Activated CD4-positive, alpha-beta T cell treated with anti-CD3 and anti-CD28 coated beads, Interleukin-2, amount 50 U/mL, for 1 hour (primary cell): Measurements from ENCODE around the gene PDE7B.

Experiments used
- DNase-seq: peaks from one replicate; pipeline ENCODE4 v3.0.0-alpha.2; 2020

PDE7B gene

DNA sequence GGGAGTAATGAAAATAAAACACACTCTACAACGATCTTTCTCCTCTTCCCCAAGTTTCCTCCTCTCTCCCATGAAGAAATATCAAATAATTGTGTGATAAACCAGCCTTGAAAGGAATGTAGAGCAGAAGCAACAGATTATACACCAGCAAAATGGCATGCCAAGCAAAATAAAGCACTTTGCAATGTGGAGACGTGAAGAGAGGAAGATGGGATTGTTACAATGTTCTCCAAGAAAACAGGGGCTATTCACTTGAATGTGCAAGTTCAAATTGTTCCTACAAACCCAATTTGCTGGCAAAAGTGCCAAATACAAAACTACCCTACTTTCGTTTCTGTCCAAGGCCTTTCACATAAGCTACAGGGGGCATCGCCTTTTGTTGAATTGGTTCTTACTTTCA, 185.1 kb downstream of the PDE7B start:
- DNase-seq = no peak

DNA sequence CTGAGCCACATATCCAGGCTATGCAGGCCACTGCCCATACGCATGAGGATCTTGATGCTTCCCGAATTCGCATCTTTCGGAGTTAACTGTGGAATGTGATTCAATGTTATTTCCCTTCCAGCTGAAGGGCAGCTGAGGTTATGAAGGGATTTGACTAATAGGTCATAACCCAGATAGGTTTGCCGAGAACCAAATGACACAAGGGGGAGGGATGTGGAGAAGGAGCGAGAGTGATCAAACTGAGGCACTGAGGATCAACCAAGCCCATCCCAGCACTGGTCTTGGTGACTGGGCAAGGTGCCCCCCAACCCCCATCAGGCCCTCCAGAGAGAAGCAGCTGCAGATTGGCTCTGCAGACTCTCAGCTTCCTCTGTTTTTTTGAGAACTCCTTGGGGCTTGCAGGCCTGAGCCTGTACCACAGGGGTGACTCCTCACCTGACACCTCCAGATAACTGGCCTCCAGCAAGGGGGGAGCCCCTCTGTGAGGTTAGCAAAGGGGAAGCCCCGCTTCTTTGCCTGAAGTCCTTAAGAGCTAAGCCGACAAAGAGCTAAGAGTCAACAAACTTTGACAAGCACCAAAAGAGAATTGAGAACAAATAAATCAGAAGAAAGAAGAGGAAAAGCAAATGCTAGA, 185.9 kb downstream of the PDE7B start:
- DNase-seq = no peak

DNA sequence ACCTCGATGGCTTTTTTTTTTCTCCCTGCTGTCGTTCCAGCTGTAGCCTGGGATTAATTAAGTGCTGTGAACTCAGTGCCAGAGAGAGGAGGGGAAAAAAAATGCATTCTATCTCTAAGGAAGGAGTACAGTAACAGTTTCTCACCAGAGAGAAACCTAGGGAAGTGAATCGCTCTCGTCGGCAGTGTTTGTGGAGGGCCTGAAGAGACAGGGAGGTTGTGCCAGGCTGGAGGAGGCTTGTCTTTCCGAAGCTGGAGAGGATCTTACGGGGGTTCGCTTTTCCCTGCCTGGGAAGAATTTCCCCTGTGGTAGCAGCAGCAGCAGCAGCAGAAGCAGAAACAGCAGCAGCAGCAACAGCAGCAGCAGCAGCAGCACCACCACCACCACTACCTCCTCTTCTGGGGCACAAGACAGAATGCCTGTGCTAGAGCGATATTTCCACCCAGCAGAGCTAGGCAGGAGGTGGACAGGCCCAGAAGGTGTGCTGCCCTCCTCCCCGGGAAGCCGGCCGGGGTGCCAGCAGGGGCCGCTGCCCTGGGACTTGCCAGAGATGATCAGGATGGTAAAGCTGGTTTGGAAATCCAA, 186.5 kb downstream of the PDE7B start:
- DNase-seq = no peak

DNA sequence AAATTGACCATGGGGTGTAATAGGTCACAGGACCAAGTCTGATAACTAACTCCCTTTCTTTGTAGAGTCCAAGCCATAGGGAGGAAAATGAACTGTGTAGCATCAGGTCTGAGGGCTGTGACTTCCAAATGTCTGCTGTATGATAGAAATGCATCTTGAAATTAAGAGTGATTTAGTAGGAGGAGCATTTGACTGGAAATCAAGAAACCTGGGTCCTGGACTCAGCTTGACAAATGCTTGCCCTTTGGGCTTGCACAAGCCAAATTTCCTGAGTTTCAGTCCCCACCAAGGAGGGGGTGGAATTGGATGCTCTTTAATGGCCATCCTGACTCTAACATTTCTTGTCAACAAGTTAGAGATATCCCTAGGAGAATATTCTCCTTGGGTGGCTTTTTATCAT, 187.0 kb downstream of the PDE7B start:
- no peak for DNase-seq

DNA sequence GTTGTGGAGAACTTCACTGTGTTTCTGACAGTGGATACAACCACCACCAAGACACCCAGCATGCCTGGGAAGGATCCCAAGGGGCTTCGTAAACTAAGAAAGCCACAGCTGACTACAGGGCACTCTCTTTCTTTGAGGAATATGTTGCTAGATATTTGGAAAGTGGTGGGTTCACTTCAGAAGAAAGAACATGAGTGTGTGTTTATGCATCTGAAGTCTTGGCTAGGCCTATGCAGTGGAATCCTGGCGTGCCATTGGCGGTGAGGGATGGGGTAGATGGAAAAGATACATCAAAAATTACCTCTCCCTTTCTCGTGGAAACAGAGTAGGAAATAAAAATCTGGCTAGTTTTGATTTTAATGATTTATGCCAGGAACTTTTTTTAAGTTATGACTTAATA, 187.7 kb downstream of the PDE7B start:
- no peak for DNase-seq

DNA sequence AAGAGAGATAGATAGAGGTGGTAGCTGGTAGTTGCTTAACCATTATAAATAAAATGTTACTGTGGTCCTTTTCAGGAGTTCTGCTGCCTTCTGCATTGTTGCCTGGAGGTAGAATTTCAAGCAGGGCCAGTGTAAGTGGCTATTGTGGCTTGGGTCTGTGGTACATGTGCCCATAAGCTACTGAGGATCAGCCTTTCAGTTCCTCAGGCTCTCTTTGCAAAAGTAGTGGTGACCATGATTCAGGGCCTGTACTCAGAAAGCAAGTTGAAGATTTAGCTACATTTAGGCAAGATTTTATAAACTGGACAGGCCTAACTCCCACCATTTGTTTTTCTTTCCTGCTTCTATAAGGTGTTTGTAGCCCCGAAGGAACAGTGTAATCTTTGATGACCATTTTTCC, 199.0 kb downstream of the PDE7B start:
- no peak for DNase-seq

DNA sequence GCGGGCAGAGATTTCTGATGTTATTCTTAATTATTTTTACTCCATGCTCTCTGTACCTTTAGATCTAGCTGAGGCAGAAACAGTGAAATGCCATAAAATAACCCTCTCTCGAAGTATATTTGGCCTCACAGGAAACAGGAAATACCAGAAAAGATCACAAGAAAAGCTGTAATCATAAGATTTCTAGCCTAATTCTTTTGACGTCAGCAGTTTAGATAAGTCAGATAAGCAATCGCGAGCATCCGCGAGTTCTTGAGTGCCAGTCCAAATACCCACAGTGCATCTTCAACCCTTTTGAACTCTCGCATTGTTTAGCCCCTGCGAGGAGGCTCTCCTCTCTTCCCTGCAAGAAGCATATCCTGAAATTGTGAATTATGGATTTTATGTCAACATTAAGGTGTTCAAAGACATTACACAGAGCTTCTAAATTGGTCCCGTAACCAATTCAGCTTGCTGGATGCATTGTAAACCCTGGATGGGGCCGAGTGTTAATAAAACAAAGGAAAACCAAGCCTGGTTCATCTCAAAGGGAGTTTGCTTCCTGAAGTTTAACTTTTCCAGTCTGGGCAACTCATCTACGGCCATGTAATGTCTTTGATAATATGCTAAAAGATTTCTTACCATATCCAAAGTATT, 199.8 kb downstream of the PDE7B start:
- DNase-seq = peak; percentile 2

DNA sequence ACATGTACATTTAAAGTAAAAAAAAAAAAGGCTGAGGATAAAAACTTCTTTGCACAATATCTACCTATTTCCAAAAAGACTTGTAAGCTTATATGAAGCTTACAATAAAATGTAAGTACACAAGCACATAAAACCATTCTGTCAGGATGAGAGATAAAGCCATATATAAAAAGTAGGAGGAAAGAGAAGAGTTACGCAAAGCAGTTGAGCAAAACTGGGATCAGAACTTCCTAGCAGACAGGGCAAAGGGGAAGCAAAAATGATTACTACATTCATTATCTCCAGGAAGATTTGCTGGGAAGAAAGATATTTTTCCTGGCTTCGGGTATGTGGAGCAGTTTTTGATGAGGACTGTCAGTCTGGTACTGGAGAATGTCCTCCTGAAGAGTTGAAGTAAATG, 200.5 kb downstream of the PDE7B start:
- no peak for DNase-seq

DNA sequence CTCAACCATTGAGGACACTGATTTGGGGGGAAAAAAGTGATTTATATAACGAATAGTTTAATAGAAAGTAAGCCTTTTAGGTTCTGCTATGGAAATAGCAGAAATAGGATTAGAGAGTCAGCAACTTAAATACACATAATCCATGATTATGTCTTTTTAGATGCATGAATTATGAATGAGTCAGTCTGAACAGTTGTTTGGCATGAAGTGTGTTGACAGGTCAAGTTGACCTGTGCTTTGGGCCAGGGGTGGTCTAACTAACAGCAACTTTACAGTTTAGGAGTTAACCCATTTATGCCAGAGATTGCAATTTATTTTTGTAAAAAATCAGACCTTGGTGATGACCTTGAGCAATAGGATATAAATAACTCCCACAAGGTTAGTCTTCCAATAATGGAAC, 207.4 kb downstream of the PDE7B start:
- no peak for DNase-seq

DNA sequence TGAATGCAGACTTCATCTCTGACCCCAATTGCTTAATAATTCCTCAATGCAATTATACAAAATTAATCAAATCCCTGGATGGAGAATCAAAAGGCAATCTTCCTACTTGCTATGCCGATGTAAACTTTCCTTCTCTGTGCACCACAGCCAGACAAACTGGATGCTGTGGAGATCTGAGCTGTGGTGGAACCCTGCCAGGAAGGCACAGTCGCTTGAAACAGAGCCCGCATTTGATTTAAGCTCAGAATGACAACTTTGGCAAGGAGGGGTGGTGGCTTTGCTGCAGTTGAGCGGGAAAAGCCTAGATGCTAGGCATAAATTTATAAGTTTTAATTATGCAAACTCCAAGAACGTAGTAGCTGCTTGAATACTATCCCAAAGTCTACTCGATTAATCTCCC, 207.8 kb downstream of the PDE7B start:
- no peak for DNase-seq

DNA sequence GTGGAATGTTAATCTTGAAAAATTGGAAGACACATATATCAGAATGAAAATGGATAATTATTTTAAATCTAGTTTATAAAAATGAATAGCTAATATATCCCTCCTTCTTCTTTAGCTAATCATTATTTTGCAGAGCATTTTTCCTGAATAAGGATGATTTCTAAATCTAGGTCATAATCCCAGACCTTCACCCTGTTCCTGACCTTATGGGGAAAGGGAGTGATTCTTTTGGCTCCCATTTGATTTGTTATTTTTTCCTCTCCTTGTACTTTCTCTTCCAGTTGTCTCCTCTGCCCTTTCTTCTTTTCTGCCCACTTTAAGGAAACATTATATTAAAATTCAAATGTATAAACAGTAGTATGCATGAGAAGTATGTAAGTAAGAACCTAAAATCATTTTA, 208.6 kb downstream of the PDE7B start:
- no peak for DNase-seq

DNA sequence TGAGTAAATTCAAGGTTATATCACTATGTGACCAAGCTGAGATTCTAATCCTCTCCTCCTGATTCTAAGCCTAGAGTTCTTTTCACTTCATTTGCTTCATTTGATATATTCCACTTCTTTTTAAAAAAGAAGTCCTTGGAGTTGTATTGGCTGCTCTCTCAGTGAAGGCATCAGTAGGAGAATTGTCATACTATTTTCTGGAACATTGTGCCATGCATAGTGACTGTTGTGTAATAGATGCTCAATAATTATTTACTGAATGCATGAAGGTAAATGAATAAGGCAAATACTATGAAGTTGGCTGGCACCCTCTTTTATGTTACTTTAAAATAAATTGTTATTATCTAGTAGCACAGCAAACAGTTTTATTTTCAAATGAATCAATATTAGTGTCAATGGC, 209.3 kb downstream of the PDE7B start:
- no peak for DNase-seq

DNA sequence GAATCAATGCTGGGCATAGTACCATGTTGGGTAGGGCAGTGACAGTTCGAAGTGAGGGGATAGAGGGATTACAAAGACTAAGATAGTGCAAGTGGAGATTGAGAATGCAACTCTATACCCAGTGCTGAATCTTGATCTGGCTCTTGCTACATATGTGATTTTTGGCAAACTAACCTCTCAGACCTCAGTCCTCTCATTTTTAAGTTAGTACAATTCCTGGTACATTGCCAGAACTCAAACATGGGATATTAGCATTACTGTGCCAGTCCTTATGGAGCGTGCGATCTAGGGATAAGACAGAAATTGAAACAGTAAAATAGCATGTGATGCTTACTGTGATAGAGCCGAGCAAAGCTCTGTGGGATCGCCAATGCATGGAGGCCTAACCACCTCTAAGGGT, 210.2 kb downstream of the PDE7B start:
- DNase-seq = no peak

DNA sequence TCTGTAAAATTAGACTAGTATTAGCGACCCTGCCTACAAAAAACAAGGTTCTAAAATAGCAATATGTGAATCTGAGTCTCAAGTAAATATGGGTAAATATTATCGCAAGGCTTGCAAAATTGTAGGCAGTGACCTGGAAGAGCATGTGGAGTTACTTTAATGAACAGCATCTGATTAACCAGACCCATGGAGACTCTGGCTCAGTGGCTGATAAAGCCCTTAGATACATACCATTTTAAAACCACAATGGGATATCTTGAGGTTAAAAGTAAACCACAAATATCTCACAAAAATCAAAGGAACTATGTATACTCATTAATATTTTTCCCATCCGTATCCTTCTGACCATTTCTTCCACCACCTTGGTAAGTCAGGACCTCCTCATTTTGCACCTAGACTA, 211.6 kb downstream of the PDE7B start:
- no peak for DNase-seq

DNA sequence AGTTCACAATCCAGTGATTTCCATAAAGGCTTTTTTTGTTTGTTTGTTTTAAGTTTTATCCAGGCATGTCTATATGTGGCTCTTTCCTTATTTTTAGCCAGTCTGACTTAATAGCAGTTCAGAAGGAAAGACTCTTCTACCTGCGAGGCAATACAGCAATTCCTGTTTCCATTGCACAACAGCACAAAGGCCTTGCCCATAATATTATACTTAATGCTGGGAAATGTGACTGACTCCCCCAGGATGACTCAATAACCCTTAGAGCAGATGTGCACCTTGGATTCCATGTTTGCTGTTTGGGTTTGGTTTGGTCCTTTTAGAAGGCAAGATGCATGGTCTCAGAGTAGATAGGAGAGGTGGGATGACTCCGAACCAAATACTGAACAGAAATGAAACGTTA, 214.5 kb downstream of the PDE7B start:
- DNase-seq = no peak

DNA sequence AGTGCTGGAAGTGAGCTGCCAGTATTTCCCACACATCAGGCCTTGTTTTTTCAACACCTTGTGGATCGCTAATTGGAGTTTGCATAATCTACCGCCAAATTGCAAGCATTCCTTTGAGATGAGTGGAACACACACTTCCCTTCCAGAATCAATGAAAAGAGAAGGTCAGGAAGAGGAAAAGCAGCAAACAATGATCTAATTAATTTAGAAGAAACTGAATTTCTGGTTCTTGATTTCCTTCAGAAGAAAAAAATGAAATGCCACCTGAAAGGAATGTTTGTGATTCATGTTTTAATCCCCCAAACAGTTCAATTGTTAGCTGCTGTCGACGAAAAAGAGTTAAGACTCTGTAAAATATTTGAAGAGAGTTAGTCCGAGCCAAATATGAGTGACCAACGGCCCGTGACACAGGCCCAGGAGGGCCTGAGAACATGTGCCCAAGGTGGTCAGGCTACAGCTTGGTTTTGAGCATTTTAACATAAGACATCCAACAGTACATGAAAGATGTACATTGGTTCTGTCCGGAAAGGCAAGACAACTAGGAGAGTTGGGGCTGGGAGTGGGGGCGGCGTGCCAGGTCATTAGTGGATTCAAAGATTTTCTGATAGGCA, 216.3 kb downstream of the PDE7B start:
- DNase-seq = no peak

DNA sequence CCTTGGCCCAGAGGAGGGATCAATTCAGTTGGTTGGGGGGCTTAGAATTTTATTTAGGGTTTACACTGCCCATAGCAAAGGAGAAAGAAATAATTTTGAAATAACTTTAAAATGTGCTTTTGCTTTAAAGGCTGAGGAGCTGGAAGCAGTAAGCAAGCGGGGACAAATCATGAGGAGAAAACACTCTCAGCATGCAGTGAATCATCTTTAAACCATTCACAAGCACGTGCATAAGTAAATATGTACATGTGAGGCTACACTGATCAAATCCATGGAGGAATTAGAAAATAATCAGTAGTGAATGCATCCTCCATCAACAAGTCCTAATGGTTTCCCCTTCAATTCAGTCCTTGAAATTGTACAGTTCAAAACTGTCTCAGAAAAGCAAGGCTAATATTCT, 217.6 kb downstream of the PDE7B start:
- DNase-seq = no peak

DNA sequence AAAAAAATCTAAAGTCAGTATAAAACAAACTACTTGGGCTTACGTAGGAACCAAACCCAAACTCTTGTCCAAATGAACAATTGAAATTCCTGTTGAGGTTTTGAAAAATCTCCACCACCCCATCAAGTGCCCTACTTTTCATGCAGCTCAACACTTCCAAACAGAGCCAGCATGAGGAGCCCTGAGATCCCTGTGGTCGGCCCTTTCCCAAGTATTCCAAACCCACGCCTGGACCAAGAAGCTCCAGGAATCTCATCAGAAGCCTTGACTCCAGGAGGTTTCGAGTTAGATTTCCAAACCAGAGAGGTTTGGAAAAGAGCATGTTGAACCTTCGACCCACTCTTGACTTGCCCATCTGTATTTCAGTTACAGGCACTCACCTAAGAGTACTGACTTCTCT, 219.3 kb downstream of the PDE7B start:
- no peak for DNase-seq

DNA sequence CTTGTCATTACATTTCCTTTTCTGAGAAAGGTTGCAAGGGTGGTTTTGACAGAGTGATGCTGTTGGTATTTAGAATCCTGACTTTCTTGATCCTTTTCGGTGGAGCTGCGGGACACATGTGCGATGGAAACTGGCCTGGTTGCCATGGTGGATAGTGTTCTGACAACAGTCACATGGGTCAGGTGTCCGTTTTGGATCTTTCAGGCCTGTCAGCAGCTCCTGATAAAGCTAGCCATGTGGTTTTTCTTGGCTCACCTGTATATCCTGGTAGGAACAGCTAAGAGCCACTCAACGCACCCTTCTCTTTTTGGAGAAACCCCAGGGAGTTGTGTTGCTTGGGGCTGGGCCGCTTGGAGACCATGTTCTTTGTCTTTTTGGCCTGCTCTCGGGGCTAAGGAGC, 221.2 kb downstream of the PDE7B start:
- no peak for DNase-seq

DNA sequence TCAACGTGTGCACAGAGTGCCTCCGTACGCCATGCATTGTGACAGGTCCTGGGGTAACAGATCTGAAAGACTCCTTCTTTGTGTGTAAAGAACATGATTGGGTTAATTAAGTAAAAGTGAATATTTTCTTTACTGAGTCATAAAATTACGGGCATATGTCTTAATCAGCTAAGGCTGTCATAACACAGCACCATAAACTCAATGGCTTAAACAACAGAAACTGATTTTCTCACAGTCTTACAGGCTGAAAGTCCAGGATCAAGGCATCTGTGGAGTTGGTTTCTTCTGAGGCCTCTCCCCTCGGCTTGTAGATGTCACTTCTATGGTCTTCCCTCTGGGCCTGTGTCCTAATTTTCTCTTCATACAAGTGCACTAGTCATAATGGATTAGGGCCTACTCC, 221.7 kb downstream of the PDE7B start:
- no peak for DNase-seq

DNA sequence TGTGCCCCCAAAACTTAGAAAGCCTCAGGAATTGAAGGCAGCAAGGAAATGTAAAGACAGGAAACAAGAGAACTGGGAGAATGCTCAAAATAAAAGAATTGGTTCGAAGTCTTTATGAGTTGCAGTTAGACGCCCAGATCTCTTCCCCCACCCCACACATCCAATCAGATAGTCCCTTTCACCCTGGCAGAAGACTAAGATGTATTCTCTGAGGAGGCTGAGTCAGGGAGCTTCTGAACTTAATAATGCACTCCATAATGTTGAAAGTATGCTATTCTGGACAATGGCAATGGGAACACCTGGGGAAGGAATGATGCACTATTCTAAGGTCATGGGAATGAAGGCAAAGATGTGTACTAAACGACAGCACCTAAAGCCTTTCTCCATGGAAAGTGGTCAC, 225.0 kb downstream of the PDE7B start:
- no peak for DNase-seq

DNA sequence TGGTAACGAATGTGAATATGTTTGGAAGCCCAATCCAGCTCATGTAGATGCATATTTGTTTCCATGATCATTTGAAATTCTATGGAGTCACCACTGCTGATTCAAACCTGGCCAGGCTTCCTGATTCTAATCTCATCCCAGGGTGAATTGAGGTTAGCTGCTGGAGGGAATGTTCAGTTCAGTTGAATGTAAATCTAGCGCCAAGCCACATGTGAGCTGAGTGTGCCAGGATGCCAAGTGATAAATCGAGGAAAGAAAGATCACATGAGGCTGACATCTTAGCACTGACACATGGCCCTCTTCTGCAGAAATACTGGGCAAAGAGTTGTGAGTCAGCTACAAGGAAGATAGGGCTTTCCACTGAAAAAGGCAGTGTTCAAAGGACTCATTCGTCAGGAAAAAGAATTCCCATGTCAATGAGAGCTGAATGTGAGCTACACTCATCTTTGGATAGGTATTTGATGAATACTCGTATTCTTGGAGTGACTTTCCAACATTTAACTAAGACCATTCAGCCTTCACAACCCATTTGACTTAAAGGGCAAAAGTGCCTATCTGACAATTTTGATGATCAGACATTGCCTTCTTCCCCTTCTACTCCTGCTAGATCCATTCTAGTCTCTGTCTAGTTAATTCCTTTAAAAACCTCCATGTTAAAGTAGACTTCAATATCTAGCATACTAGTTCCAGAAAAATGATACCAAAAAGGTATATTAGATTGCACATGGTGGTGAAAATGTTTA, 226.5 kb downstream of the PDE7B start:
- no peak for DNase-seq

DNA sequence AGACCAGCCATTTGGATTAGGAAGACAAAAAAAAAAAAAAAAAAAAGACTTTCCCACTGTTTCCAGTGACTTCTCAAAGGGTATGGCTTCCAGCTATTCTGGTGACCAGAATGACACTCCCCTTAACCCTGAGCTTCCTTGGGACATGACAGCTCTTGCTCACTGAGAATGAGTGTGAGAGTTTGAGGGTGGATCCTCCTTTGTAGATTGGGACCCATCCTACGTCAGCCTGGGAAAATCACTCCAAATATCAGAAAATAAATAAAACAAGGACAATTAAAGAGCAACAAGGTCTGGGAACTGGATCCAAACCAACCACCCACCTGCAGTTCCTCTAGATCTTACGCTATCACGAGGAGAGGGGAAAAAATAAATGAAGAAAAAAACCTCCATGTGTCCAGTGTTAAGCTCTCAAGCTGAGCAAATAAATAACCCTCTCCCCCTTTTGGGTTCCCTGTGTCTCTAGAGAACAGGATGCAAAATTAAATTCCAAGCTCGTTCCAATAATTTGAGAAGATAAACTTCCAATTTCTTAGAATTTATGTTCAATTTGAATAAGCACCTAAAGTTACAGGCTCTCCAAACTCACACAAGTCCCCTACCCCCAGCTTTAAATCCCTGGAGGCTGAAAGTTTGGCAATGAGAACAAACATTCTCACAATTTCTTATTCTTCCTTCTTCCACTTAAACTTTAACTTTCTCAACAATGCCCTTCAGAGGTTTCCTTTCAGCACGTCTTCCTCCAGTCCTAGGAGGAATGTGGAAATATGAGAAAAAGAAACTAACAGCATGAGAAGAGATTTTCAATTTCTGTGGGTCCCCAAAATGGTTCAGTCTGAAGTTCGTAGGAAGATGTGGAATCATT, 228.4 kb downstream of the PDE7B start:
- DNase-seq = no peak
